Limb (tissue), 2 donors: ENCODE results near the gene DUSP18.
"Not testable (repeated sequence)": the region's sequence is repeated elsewhere in the genome, so short reads cannot be mapped to it uniquely, and the experiment has no call there.

Experiments used
- DNase-seq, 2 donors: peaks; one replicate each; pipeline ENCODE4 v3.0.0-alpha.2; 2016; ENCODE audit errors: extremely low spot score in 2 of 2

DUSP18 gene

GRCh38 chr22:30667494-30668385 is at the start of gene DUSP18:
Gene DUSP18 (minus strand): TSS chr22:30667875. CDS start chr22:30664003, 3,872 bp downstream.
- DNase-seq, result peak; percentile 83 to 97

- no peak for DNase-seq
Measured at GRCh38 chr22:30714062-30714461, 46.4 kb upstream of the DUSP18 start.

GRCh38 chr22:30712094-30712493 is 44.4 kb upstream of the DUSP18 start:
- DNase-seq, result no peak

DNA sequence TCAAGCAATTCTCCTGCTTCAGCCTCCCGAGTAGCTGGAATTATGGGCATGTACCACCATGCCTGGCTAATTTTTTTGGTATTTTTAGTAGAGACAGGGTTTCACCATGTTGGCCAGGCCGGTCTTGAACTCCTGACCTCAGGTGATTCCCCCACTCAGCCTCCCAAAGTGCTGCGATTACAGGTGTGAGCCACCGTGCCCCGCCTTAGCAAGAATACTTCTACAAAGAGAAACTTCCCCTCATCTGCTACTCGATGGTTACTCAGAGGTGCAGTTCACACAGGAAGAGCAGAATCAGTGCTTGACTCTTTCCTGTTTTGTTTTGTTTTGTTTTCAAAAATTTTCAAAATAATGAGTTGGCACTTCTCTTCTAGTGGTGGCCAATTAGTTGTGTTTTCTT is 42.3 kb upstream of the DUSP18 start:
- DNase-seq, result not testable (repeated sequence)

DNA sequence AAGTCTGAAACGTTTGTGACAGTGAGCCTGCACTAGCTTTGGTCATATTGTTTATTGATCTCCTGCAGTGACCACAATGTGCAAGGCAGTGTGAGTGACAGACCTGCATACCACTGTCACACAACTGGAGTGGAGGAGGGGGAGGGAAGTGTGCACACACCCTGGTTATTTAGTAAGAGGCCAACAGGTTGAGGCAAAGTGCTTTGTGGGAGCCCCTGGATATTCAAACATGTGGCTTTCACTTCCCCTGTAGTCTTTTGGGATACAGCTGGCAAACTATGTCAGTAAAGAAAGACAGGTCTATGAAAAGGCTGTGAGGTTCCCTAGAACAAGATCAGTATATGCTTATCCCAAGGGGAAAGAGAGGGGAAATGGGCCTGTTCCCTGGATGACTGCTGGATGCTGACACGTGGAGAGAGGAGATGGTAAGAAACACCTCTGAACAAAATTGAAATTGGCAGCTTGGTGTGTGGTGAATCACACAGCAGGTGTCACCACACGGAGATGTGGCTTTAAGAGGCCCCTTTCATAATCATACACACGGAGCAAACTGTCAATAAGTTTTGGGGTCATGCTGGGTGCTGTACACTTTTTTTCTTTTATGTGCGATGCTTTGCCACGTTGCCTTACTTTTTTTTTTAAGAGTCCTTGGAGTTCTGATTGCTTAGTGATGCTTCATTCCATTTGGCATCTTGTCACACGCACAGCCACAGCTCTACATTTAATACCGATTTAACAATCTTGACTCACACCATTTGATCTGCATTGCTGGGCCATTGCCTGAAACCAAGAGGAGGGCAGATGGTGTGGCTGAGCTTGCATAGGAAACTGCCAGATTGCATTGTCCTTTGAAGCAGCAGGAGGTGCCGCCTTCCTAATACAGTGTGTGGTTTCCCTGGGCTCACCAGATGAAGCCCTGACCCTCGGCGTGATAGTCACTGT is 38.3 kb upstream of the DUSP18 start:
- DNase-seq, result no peak

- DNase-seq, result no peak
Measured at GRCh38 chr22:30704978-30705377, 37.3 kb upstream of the DUSP18 start.

DNA sequence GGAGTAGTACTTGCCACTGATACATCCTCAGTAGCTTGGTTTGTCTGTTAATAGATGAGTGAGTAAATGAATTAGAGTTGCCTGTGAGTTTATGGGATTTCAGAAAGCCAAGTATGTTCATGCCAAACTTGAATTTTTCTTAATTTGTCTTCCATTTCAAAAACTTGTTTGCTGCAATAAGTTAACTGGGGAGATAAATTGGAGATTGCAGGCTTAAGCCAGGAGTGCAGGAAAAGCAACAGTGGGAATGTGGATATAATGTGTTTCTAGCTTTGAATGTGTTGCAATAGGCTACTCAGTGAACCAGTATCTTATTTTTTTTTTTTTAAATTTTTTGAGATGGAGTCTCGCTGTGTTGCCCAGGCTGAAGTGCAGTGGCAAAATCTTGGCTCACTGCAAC is 35.2 kb upstream of the DUSP18 start:
- no peak for DNase-seq

DNA sequence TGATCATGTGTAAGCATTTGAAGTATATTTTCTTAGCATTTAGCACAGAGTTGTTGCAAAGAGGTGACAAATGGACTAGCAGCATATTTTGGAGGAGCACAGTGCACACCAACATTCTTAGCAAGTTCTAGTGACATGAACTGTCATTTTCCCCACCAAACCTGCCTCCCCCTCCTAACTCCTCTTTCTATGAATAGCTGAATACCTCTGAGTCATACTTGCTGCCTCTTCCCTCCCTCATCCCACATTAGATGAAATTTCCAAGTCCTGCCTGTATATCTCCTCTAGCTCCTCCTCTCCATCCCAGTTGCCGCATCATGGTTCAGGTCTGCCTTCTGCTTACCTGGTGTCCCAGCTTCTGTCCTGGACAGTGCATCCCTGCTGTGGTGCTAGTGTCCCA is 34.2 kb upstream of the DUSP18 start:
- no peak for DNase-seq

GRCh38 chr22:30697975-30698374 is 30.3 kb upstream of the DUSP18 start:
- no peak for DNase-seq

DNA sequence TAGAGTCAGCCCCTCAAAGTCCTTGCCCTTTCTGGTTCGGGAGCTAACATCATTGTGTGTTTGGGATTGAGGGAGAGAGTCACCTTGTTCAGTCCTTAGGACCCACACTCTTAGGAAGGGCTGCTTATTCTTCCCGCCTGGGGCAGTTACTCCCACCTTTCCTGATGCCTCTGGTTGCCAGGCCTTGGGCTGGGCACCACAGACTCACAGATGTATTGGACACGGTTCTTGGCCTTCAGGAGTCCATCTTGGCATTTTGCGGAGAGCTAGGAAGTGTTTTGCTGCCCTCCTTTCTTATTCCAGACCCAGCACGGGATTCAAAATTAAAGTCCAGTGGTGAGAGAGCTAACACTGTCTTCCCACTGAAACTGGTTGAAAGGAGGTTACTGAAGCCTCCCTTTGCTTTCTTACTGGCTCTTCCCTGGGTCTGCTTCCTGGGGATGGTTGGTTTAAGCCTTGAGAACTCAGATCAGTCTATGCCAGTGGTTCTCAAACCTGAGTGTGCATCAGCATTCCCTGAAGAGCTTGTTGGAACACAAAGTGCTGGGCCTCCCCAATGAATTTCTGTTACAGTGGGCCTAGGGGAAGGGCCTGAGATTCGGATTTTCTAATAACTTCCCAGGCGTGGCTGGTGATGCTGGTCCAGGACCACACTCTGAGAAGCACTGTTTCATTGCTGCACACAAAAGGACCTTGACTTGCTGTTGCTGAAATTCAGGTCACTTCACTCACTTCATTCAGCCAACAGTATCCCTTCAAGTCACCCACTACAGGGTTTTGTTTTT is 28.4 kb upstream of the DUSP18 start:
- DNase-seq, result no peak

- DNase-seq, result peak in 1 of 2 donors; percentile 40
Measured at GRCh38 chr22:30695351-30695851, 27.7 kb upstream of the DUSP18 start.

- DNase-seq, result peak in 1 of 2 donors; percentile 78
Measured at GRCh38 chr22:30694640-30695350, 27.1 kb upstream of the DUSP18 start, which contains the start of gene OSBP2. Gene OSBP2 (plus strand): TSS chr22:30694874. CDS start chr22:30694910, 36 bp downstream.

DNA sequence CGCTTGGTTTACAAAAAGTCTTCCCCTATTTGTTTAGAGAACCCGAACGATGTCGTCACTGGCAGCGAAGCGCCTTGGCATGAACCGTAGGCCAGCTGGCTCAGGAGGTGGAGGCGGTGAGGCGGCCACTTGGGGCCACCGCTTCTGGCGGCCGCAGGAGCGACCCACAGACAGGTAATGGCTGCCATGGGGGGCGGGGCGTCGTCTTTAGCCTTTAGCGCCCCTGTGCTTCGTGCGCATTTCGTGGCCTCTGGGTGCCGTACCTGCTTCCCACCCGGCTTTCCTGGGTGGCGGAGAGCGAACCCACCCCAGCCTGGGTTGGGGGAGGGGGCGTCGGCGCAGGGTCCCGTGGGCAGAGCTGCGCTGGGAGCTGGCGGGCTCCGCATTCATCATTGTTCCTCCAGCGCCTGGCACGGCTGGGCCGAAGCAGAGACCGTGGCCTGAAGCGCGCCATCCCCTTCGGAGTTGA is 26.5 kb upstream of the DUSP18 start:
- peak; percentile 43 to 81 for DNase-seq

GRCh38 chr22:30691204-30691603 is 23.5 kb upstream of the DUSP18 start:
- DNase-seq, result no peak

DNA sequence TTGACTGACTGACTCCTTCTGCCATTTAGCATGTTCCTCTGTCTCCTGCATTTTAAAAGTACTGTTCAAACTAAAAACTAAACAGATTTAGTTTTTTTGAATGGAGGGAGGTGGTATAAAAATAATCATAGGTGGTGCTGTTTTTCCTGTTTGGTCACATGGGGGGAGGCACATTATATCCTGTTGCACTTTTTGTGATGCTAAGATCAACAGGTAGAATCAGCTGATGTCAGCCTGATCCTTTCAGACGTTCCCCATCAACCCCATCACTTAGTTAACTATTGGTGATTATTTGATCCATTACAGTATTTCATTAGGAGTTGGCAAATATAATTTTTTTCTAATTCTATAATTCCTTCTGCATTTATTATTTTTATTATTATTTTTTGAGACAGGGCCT is 21.9 kb upstream of the DUSP18 start:
- no peak for DNase-seq

- no peak for DNase-seq
Measured at GRCh38 chr22:30687358-30687757, 19.7 kb upstream of the DUSP18 start.

DNA sequence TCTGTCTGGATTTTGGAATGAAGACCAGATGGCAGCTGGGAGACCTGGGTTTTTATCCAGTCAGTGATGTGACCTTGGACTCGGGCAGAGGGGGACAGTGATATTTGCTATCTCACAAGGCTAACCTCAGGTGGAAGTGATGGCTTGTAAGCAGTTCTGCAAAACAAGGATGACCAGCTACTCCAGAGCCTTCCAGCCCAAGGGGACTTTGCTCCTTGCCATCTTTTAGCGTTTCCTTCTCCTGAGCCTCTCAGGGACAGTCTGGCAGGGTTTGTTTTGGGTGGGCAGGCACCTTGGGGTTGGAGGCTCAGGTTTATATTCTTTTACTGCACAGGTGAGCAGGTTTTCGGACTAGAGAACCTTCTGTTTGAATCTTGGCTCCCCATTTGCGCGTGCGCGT is 17.5 kb upstream of the DUSP18 start:
- no peak for DNase-seq

DNA sequence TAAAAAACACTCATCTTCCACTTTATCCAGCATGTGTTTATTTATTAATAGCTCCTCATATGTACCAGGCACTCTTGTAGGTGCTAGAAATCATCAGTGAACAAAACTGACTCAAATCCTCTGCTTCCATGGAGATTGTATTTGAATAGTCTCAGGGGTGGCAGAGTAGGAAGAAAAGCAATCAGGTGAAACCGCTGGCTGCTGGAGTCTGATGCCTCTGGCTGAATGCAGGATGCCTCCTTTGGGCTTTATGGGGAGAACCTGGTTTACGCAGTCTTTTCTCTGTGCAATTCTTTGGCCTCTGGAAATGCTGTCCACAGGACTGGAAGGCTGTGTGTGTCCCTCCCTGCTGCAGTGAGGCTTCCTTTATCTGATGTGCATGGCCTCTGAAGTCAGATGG is 14.2 kb upstream of the DUSP18 start:
- DNase-seq, result no peak

DNA sequence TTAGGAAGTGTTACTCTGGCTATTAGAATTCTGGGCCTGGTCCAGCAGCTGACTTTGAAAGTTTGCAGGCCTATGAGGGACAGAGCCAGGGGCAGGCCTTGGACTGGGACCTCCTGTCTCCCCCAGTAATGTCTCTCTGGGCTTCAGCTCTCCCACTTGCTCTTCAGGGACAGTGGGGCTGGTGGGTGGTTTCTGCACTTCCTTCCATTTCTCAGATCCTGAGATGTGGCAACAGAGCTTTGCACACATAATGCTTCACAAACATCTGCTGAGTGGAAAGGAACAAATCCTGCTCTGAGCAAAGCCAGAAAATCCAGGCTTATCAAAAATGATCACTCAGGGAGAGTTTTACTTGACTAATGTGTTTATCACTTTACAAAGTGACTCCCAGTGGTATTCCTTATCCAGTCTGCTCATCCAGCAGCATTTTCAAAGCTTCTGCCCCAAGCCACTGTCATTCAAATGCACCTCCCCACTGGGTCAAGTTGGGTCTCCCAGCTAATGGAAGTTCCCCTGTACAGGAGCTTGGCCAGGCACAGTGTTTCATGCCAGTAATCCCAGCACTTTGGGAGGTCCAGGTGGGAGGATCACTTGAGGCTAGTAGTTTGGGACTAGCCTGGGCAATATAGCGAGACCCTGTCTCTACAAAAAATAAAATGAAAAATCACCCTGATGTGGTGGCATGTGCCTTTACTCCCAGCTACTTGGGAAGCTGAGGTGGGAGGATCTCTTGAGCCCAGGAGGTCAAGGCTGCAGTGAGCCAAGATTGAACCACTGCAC is 13.5 kb upstream of the DUSP18 start:
- DNase-seq, result no peak
